ENCODE measurements around the gene FAM118A. TPM values are rescaled to one million over a fixed set of nuclear protein-coding genes. Genes with fewer than 3 reads are reported as not detected.
"Not testable (repeated sequence)": the region's sequence is repeated elsewhere in the genome, so short reads cannot be mapped to it uniquely, and the experiment has no call there.

The FAM118A gene
- total RNA-seq, 1 experiment from 2014 or later, result 37.9 TPM

DNA sequence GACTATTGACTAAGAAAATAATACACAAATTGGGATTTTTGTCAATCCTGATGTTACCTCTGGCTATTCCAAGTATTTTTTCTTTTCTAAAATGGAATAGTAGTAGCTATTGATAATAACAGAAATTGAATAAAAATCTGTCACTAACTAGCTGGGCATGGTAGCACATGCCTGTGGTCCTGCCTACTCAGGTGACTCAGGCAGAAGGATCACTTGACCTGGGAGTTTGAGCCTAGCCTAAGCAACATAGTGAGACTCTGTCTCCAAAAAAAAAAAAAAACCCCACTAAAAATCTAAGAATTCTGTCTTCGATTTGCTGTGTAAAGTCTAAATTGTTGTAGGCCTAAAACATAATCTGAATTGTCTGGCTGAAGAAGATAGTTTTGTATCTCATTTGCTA, 42.2 kb downstream of the FAM118A start:
- no peak overlapping the region for H3K4me2 ChIP-seq (ENCODE audit: insufficient read depth, insufficient read length, low read length)
- H3T11ph ChIP-seq (ENCODE audit: low read length), result no peak overlapping the region
- Mint-ChIP-seq H3K27ac (no peak overlapping the region), H3K9me3 (no peaks in the 10 kb centered on the region), H3K4me1 (no peaks in the 10 kb centered on the region), H3K36me3 (ENCODE audit: insufficient read depth in 1 of 3, low read depth in 3 of 3) (no peaks in the 10 kb centered on the region), H3K27me3 (ENCODE audit: low read depth) (no peaks in the 10 kb centered on the region), H3K4me3 (no peak overlapping the region)
- H2AFZ ChIP-seq (ENCODE audit: low read length), result no peak overlapping the region
- H2BK20ac ChIP-seq (ENCODE audit: low read depth, low read length, poor library complexity, severe bottlenecking), result no peak overlapping the region
- no peak overlapping the region for H3K18ac ChIP-seq (ENCODE audit: insufficient read length, low read depth, low read length)
- H3K4ac ChIP-seq (ENCODE audit: low read depth, low read length), result no peak overlapping the region
- no peak overlapping the region for H4K8ac ChIP-seq (replicated peaks; ENCODE audit: insufficient read length, low read depth, low read length)
- H3K9me3 ChIP-seq (ENCODE audit: control insufficient read depth, low read depth, low read length), result no peaks in the 10 kb centered on the region
- no peak overlapping the region for H3K56ac ChIP-seq (ENCODE audit: insufficient read length, low read depth, low read length)
- no peak overlapping the region for H2BK15ac ChIP-seq (ENCODE audit: low read depth, low read length)
- WGBS (ENCODE audit: extremely low coverage, insufficient read length, low lambda C conversion rate), result no CpG with 5 or more reads among the region's 1 CpG
- H3K79me2 ChIP-seq (ENCODE audit: insufficient read depth, low read length), result no peaks in the 10 kb centered on the region
- TF ChIP-seq, protein P1, sequence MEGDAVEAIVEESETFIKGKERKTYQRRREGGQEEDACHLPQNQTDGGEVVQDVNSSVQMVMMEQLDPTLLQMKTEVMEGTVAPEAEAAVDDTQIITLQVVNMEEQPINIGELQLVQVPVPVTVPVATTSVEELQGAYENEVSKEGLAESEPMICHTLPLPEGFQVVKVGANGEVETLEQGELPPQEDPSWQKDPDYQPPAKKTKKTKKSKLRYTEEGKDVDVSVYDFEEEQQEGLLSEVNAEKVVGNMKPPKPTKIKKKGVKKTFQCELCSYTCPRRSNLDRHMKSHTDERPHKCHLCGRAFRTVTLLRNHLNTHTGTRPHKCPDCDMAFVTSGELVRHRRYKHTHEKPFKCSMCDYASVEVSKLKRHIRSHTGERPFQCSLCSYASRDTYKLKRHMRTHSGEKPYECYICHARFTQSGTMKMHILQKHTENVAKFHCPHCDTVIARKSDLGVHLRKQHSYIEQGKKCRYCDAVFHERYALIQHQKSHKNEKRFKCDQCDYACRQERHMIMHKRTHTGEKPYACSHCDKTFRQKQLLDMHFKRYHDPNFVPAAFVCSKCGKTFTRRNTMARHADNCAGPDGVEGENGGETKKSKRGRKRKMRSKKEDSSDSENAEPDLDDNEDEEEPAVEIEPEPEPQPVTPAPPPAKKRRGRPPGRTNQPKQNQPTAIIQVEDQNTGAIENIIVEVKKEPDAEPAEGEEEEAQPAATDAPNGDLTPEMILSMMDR (conservative IDR thresholded peaks at IDR 0.05), result no peak
- no peak overlapping the region for H2BK120ac ChIP-seq (ENCODE audit: low read depth, low read length, poor library complexity, severe bottlenecking)
- no peaks in the 10 kb centered on the region for H3K27me3 ChIP-seq (ENCODE audit: insufficient read depth, low read length)
- no peak for DNase-seq
- no peaks in the 10 kb centered on the region for H4K20me1 ChIP-seq (ENCODE audit: control insufficient read depth, insufficient read depth, insufficient read length)
- no peaks in the 10 kb centered on the region for H3K23me2 ChIP-seq (ENCODE audit: insufficient read length, low read depth, low read length, poor library complexity, severe bottlenecking)
- no peak overlapping the region for H3K27ac ChIP-seq (ENCODE audit: insufficient read length, low read depth, low read length)
- H3K14ac ChIP-seq (ENCODE audit: insufficient read depth, low read length), result no peak overlapping the region
- H3K4me1 ChIP-seq (ENCODE audit: insufficient read depth, low read length), result no peaks in the 10 kb centered on the region
- no peak overlapping the region for H4K91ac ChIP-seq (ENCODE audit: insufficient read length, low read depth, low read length)
- H4K5ac ChIP-seq (ENCODE audit: insufficient read length, low read depth, low read length), result no peak overlapping the region
- no peak overlapping the region for H2BK12ac ChIP-seq (ENCODE audit: insufficient read length, low read depth, low read length)
- H2AK5ac ChIP-seq (ENCODE audit: insufficient read length, low read length), result no peak overlapping the region
- H3K23ac ChIP-seq (ENCODE audit: insufficient read length, low read depth, low read length), result no peak overlapping the region
- H2BK5ac ChIP-seq (ENCODE audit: insufficient read length, low read length), result no peak overlapping the region
- no peaks in the 10 kb centered on the region for H3K79me1 ChIP-seq (ENCODE audit: insufficient read depth, low read depth, low read length, poor library complexity, severe bottlenecking)
- H3K9ac ChIP-seq (ENCODE audit: extremely low read depth, insufficient read length, low read length), result no peak overlapping the region

DNA sequence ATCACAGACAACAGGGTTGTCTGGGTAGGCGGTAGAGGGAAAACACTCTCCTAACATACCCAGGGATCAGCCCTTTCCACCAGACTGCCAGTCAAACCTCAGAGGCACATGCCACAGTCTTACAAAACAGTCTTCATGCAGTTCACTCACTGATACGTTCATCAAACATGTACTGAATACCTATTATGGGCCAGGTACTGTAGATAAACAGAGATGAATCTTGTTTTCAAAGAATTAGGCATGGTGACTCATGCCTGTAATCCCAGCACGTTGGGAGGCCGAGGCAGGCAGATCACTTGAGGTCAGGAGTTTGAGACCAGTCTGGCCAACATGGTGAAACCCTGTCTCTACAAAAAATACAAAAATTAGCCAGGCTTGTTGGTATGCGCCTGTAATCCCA, 43.0 kb downstream of the FAM118A start:
- H3K9ac ChIP-seq (ENCODE audit: extremely low read depth, insufficient read length, low read length); H3K27ac ChIP-seq (ENCODE audit: insufficient read length, low read depth, low read length); H3K4me2 ChIP-seq (ENCODE audit: insufficient read depth, insufficient read length, low read length); H4K8ac ChIP-seq (replicated peaks; ENCODE audit: insufficient read length, low read depth, low read length); H3K36me3 Mint-ChIP-seq (ENCODE audit: insufficient read depth in 1 of 3, low read depth in 3 of 3); H3K4ac ChIP-seq (ENCODE audit: low read depth, low read length); H3K27me3 ChIP-seq (ENCODE audit: insufficient read depth, low read length); H2BK5ac ChIP-seq (ENCODE audit: insufficient read length, low read length); H3K18ac ChIP-seq (ENCODE audit: insufficient read length, low read depth, low read length); H3K23me2 ChIP-seq (ENCODE audit: insufficient read length, low read depth, low read length, poor library complexity, severe bottlenecking); H3K14ac ChIP-seq (ENCODE audit: insufficient read depth, low read length); H2BK20ac ChIP-seq (ENCODE audit: low read depth, low read length, poor library complexity, severe bottlenecking); H2BK12ac ChIP-seq (ENCODE audit: insufficient read length, low read depth, low read length); H3K4me3 Mint-ChIP-seq; DNase-seq; H4K20me1 ChIP-seq (ENCODE audit: control insufficient read depth, insufficient read depth, insufficient read length); H3K79me1 ChIP-seq (ENCODE audit: insufficient read depth, low read depth, low read length, poor library complexity, severe bottlenecking); H3K4me1 Mint-ChIP-seq; H3K79me2 ChIP-seq (ENCODE audit: insufficient read depth, low read length); H3K27me3 Mint-ChIP-seq (ENCODE audit: low read depth); H2AK5ac ChIP-seq (ENCODE audit: insufficient read length, low read length); H3K23ac ChIP-seq (ENCODE audit: insufficient read length, low read depth, low read length); H3K9me3 ChIP-seq (ENCODE audit: control insufficient read depth, low read depth, low read length); H4K5ac ChIP-seq (ENCODE audit: insufficient read length, low read depth, low read length); H3K4me1 ChIP-seq (ENCODE audit: insufficient read depth, low read length); H2BK120ac ChIP-seq (ENCODE audit: low read depth, low read length, poor library complexity, severe bottlenecking); H4K91ac ChIP-seq (ENCODE audit: insufficient read length, low read depth, low read length); H3T11ph ChIP-seq (ENCODE audit: low read length); H3K56ac ChIP-seq (ENCODE audit: insufficient read length, low read depth, low read length); H3K27ac Mint-ChIP-seq; H2BK15ac ChIP-seq (ENCODE audit: low read depth, low read length); H3K9me3 Mint-ChIP-seq; H2AFZ ChIP-seq (ENCODE audit: low read length): not testable (repeated sequence)
- no CpG with 5 or more reads among the region's 5 CpGs for WGBS (ENCODE audit: extremely low coverage, insufficient read length, low lambda C conversion rate)
